Neural cell (in vitro differentiated cells): Measurements from ENCODE around the gene GPATCH3.

Experiments
- CTCF ChIP-seq: fragments of 450-650 bp; IDR thresholded peaks from 2 replicates; pipeline ENCODE4 v1.5.1; 2014; ENCODE audit warnings: antibody characterized with exemption, mild to moderate bottlenecking, moderate library complexity; ENCODE audit not compliant: poor library complexity, severe bottlenecking
- EZH2 ChIP-seq: fragments of 200-600, 300-800 bp; shearing (Covaris generic), sonication (generic); IDR thresholded peaks from 2 replicates; pipeline ENCODE4 v1.6.1; 2014; ENCODE audit warnings: antibody characterized with exemption, low read length, borderline replicate concordance, mild to moderate bottlenecking; ENCODE audit not compliant: insufficient read depth, poor library complexity, severe bottlenecking
- TF ChIP-seq, protein P1 (sequence below): IDR thresholded peaks from 2 replicates; pipeline ENCODE4 v1.6.1; 2012; ENCODE audit warnings: borderline replicate concordance

DNA sequence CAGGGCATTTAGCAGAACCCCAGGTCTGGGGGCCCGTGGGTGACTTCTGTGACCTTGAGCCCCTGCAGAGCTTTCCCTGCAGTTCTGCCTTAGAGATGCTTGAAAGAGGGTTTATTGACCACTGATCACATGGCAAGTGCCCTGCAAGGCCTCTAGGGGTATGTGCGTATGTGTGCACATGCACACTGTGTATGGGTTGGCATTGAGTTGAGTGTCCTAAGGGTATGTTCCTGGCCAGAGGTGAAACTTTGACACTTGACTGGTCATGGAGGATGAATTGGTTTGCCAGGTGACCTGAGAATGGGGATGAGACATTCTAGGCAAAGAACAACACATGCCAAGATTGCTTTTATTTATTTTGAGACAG is 38.4 kb upstream of the GPATCH3 start:
- no peak for TF ChIP-seq CTCF
- no peak for TF ChIP-seq EZH2
- TF ChIP-seq, protein P1, sequence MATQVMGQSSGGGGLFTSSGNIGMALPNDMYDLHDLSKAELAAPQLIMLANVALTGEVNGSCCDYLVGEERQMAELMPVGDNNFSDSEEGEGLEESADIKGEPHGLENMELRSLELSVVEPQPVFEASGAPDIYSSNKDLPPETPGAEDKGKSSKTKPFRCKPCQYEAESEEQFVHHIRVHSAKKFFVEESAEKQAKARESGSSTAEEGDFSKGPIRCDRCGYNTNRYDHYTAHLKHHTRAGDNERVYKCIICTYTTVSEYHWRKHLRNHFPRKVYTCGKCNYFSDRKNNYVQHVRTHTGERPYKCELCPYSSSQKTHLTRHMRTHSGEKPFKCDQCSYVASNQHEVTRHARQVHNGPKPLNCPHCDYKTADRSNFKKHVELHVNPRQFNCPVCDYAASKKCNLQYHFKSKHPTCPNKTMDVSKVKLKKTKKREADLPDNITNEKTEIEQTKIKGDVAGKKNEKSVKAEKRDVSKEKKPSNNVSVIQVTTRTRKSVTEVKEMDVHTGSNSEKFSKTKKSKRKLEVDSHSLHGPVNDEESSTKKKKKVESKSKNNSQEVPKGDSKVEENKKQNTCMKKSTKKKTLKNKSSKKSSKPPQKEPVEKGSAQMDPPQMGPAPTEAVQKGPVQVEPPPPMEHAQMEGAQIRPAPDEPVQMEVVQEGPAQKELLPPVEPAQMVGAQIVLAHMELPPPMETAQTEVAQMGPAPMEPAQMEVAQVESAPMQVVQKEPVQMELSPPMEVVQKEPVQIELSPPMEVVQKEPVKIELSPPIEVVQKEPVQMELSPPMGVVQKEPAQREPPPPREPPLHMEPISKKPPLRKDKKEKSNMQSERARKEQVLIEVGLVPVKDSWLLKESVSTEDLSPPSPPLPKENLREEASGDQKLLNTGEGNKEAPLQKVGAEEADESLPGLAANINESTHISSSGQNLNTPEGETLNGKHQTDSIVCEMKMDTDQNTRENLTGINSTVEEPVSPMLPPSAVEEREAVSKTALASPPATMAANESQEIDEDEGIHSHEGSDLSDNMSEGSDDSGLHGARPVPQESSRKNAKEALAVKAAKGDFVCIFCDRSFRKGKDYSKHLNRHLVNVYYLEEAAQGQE: no peak
